ENCODE data around the gene OR2AE1.

GRCh38 chr7:99897322-99898022 is 20.6 kb upstream of the OR2AE1 start:
- TF ChIP-seq CTCF (IDR thresholded peaks at IDR 0.05) = no peak
- no peak for TF ChIP-seq ZFX (IDR thresholded peaks at IDR 0.05; ENCODE audit: borderline replicate concordance)

Measured in 22Rv1 (cell line).